A673 (cell line): ENCODE measurements around the gene DNLZ.

Experiments
- CTCF ChIP-seq: fragments of 300-800, 200-600 bp; sonication (generic); conservative IDR thresholded peaks from 2 replicates; pipeline ENCODE4 v1.5.1; 2017; ENCODE audit warnings: low read depth, mild to moderate bottlenecking, antibody characterized with exemption, low read length, moderate library complexity, mixed read lengths
- EZH2 ChIP-seq: fragments of 200-600 bp; sonication (generic); IDR thresholded peaks from 2 replicates; pipeline ENCODE4 v1.6.1; 2017; ENCODE audit warnings: borderline replicate concordance, low read depth, mild to moderate bottlenecking, mixed read lengths, antibody characterized with exemption, low read length; ENCODE audit not compliant: poor library complexity, severe bottlenecking

DNA sequence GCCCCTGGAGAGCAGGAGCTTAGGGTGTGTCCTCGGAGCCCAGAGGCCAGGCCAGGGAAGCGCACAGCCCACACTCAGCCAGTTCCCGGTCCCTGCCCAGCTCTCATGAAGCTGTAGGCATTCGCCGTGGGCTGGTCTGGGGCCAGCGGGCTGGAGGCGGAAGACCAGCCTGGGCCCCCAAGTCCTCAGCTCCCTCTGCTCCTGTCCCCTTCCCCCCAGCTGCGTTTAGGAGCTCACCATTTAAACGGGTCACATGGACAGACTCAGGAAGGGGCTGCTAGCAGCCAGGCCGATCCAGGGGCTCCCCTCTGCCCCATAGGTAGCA, 17.4 kb downstream of the DNLZ start:
- TF ChIP-seq CTCF (no peak), EZH2 (no peak)
